ENCODE measurements around the gene CXCR4. TPM values are rescaled to one million over a fixed set of nuclear protein-coding genes. Genes with fewer than 3 reads are reported as not detected.

CXCR4 gene
- total RNA-seq, 1 experiment from 2014 or later: 1.1 TPM

DNA sequence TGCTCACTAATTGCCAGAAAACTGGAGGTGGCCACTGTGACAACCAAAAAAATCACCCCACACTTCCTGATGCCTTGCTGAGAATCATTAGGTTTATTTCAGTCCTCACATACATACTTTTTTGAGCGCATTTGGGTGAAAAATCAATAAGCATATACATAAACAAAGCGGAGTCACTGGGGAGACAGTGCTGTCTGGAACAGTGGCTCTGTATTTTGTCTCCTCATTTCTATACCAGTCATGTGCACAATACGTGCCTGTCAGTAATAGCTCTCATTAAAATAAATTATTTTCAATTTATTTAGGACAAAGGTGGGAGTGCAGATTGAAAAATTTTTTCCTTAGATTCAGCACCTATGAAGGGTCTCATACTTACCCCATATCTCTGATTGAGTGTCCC lies 48.2 kb downstream of the CXCR4 start:
- no peaks in the 10 kb centered on the region for H3K9me3 ChIP-seq (ENCODE audit: control insufficient read depth, insufficient read depth, low read depth, low read length)
- DNase-seq (ENCODE audit: low read depth, low spot score): no peak
- in situ Hi-C loops (cut with HindIII; ENCODE audit: low pct_unique_long_range_greater_than_20kb, low sequenced_read_pairs): no loop called here
- H3K36me3 ChIP-seq (ENCODE audit: control insufficient read depth, insufficient read depth, low read length): no peaks in the 10 kb centered on the region
- H3K27ac ChIP-seq (ENCODE audit: low read length): no peak overlapping the region
- H3K4me1 ChIP-seq (ENCODE audit: control insufficient read depth, insufficient read depth, low read length): no peaks in the 10 kb centered on the region
- ChIA-PET CTCF (no interaction called here), POLR2A (no interaction called here)
- BruUV-seq (replicated peaks): no TSS peak
- intact Hi-C loops (cut with micrococcal nuclease; ENCODE audit: unreplicated experiment): no loop called here
- no peak overlapping the region for H3K4me3 ChIP-seq (ENCODE audit: low read depth in 2 of 2, low read length in 2 of 2)
- no peak for ATAC-seq
- TF ChIP-seq, protein P1, sequence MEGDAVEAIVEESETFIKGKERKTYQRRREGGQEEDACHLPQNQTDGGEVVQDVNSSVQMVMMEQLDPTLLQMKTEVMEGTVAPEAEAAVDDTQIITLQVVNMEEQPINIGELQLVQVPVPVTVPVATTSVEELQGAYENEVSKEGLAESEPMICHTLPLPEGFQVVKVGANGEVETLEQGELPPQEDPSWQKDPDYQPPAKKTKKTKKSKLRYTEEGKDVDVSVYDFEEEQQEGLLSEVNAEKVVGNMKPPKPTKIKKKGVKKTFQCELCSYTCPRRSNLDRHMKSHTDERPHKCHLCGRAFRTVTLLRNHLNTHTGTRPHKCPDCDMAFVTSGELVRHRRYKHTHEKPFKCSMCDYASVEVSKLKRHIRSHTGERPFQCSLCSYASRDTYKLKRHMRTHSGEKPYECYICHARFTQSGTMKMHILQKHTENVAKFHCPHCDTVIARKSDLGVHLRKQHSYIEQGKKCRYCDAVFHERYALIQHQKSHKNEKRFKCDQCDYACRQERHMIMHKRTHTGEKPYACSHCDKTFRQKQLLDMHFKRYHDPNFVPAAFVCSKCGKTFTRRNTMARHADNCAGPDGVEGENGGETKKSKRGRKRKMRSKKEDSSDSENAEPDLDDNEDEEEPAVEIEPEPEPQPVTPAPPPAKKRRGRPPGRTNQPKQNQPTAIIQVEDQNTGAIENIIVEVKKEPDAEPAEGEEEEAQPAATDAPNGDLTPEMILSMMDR (IDR thresholded peaks at IDR 0.05): no peak
- TF ChIP-seq TCF7L2 (IDR thresholded peaks at IDR 0.05; ENCODE audit: low read depth, low read length) (no peak), SIN3A (IDR thresholded peaks at IDR 0.05; ENCODE audit: borderline replicate concordance, insufficient read depth, low read depth, low read length) (no peak), POLR2AphosphoS5 (IDR thresholded peaks at IDR 0.05; ENCODE audit: low read depth, low read length) (no peak)
- TF ChIP-seq, protein P2, sequence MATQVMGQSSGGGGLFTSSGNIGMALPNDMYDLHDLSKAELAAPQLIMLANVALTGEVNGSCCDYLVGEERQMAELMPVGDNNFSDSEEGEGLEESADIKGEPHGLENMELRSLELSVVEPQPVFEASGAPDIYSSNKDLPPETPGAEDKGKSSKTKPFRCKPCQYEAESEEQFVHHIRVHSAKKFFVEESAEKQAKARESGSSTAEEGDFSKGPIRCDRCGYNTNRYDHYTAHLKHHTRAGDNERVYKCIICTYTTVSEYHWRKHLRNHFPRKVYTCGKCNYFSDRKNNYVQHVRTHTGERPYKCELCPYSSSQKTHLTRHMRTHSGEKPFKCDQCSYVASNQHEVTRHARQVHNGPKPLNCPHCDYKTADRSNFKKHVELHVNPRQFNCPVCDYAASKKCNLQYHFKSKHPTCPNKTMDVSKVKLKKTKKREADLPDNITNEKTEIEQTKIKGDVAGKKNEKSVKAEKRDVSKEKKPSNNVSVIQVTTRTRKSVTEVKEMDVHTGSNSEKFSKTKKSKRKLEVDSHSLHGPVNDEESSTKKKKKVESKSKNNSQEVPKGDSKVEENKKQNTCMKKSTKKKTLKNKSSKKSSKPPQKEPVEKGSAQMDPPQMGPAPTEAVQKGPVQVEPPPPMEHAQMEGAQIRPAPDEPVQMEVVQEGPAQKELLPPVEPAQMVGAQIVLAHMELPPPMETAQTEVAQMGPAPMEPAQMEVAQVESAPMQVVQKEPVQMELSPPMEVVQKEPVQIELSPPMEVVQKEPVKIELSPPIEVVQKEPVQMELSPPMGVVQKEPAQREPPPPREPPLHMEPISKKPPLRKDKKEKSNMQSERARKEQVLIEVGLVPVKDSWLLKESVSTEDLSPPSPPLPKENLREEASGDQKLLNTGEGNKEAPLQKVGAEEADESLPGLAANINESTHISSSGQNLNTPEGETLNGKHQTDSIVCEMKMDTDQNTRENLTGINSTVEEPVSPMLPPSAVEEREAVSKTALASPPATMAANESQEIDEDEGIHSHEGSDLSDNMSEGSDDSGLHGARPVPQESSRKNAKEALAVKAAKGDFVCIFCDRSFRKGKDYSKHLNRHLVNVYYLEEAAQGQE (IDR thresholded peaks at IDR 0.05; ENCODE audit: insufficient read depth in 1 of 2, low read depth in 2 of 2, low read length in 1 of 2): no peak
- H3K27me3 ChIP-seq (ENCODE audit: control insufficient read depth, insufficient read depth, low read length): peaks cover 2% of the 10 kb centered on the region; the same call in 1 of the 2 replicates

DNA sequence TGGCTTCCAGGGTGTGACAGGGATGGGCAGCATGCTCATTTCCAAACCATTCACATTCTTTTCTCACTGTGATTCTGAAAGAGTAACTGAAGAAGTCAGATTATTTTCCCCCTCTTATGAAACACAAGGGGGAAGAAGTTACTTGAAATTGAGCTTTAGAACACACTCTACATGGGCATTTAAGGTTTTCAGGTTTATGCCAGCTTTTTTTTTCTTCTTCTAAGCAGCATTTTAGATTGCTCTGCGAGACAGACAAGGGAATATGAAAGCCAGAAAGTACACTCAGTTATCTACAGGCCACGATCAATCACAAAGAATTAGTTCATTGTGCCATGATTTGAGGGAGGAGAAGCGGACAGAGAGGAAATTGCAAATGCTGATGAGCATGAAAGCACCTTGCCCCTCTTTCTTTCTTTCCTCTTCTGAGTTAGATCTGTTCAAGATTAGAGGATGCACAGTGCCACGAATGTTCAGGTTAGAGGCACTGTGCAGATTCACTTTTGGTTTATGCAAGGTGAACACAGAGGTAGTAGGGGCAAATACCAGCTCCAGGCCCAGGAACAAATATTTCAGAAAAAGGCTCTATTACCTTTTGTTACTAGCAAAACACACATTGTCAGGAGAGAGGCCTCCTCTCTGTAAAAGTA lies 49.2 kb downstream of the CXCR4 start:
- H3K36me3 ChIP-seq (ENCODE audit: control insufficient read depth, insufficient read depth, low read length): no peaks in the 10 kb centered on the region
- ChIA-PET POLR2A (no interaction called here), CTCF (no interaction called here)
- TF ChIP-seq SIN3A (IDR thresholded peaks at IDR 0.05; ENCODE audit: borderline replicate concordance, insufficient read depth, low read depth, low read length) (no peak), TCF7L2 (IDR thresholded peaks at IDR 0.05; ENCODE audit: low read depth, low read length) (no peak), POLR2AphosphoS5 (IDR thresholded peaks at IDR 0.05; ENCODE audit: low read depth, low read length) (no peak)
- TF ChIP-seq, protein P1 (IDR thresholded peaks at IDR 0.05): no peak
- TF ChIP-seq, protein P2 (IDR thresholded peaks at IDR 0.05; ENCODE audit: insufficient read depth in 1 of 2, low read depth in 2 of 2, low read length in 1 of 2): no peak
- intact Hi-C loops (cut with micrococcal nuclease; ENCODE audit: unreplicated experiment) (no loop called here), in situ Hi-C loops (cut with HindIII; ENCODE audit: low pct_unique_long_range_greater_than_20kb, low sequenced_read_pairs) (no loop called here)
- H3K4me1 ChIP-seq (ENCODE audit: control insufficient read depth, insufficient read depth, low read length): no peaks in the 10 kb centered on the region
- H3K27ac ChIP-seq (ENCODE audit: low read length): no peak overlapping the region
- peaks cover 2% of the 10 kb centered on the region; the same call in 1 of the 2 replicates for H3K27me3 ChIP-seq (ENCODE audit: control insufficient read depth, insufficient read depth, low read length)
- no peak for ATAC-seq
- BruUV-seq (replicated peaks): no TSS peak
- H3K4me3 ChIP-seq (ENCODE audit: low read depth in 2 of 2, low read length in 2 of 2): no peak overlapping the region
- DNase-seq (ENCODE audit: low read depth, low spot score): no peak
- H3K9me3 ChIP-seq (ENCODE audit: control insufficient read depth, insufficient read depth, low read depth, low read length): no peaks in the 10 kb centered on the region
